Mucosa of stomach (tissue), 1 donor: ENCODE results near the gene AJAP1.

Experiments used
- H3K27me3 ChIP-seq: one replicate; pipeline ENCODE4 v1.7.0; 2013; ENCODE audit warnings: mild to moderate bottlenecking, low read length; ENCODE audit not compliant: control insufficient read depth, insufficient read depth
- H3K36me3 ChIP-seq: one replicate; pipeline ENCODE4 v1.7.0; 2013; ENCODE audit warnings: low read length; ENCODE audit not compliant: control insufficient read depth, insufficient read depth
- H3K4me1 ChIP-seq: one replicate; pipeline ENCODE4 v1.7.0; 2013; ENCODE audit warnings: mild to moderate bottlenecking, low read length; ENCODE audit not compliant: control insufficient read depth, insufficient read depth
- H3K4me3 ChIP-seq: one replicate; pipeline ENCODE4 v1.7.0; 2013; ENCODE audit warnings: low read length
- H3K9ac ChIP-seq: one replicate; pipeline ENCODE4 v1.7.0; 2013; ENCODE audit warnings: mild to moderate bottlenecking, low read length, moderate library complexity
- H3K9me3 ChIP-seq: one replicate; pipeline ENCODE4 v1.7.0; 2013; ENCODE audit warnings: mild to moderate bottlenecking, low read length, moderate library complexity; ENCODE audit not compliant: control insufficient read depth
- donor health status: Pancreatic carcinoma.

AJAP1 gene

DNA sequence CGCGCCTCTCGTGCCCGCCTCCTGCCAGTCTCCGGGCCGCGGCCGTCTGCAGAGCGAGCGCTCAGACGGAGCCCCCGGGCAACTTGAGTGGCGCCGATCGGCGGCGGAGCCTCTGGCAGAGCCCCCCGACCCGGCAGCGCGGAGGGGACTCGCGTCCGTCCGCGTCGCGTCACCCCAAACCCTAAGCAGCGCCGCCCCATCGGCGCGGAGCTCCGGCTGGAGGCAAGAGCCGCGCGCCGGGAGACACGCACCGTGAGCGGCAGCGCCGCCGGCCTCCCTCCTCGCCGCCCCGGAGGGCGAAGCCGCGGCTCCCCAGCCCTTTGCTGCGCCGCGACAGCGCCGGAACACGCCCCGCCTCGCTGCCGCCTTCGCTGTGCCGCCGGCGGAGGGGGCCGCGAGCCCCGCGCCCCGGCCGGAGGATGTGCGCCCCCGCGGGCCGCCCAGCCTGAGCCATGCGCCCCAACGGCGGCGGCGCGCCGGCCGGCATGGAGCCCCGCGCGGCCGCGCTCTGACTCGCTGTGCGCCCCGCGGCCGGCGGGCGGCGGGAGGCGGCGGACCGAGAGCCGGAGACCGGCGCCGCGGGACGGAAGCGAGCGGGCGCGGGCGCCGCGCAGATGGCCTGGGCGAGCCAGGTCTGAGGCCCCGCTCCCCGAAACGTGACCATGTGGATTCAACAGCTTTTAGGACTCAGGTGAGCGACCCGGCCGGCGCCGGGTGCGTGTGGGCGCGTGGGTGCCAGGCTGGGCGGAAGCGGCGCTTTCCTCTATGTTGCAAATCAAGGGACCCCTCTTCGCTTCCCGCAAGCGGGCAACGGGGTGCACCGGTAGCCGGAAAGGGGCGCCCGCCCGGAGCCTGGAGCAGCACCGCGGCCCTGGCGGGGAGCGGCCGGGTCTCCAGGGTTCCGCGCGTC lies 610 bp downstream of the AJAP1 start:
- Histone ChIP-seq H3K36me3 (no peaks in the 10 kb centered on the region), H3K4me1 (no peaks in the 10 kb centered on the region), H3K9me3 (no peaks in the 10 kb centered on the region), H3K9ac (no peak overlapping the region), H3K27me3 (peaks cover 57% of the 10 kb centered on the region), H3K4me3 (no peak overlapping the region)

DNA sequence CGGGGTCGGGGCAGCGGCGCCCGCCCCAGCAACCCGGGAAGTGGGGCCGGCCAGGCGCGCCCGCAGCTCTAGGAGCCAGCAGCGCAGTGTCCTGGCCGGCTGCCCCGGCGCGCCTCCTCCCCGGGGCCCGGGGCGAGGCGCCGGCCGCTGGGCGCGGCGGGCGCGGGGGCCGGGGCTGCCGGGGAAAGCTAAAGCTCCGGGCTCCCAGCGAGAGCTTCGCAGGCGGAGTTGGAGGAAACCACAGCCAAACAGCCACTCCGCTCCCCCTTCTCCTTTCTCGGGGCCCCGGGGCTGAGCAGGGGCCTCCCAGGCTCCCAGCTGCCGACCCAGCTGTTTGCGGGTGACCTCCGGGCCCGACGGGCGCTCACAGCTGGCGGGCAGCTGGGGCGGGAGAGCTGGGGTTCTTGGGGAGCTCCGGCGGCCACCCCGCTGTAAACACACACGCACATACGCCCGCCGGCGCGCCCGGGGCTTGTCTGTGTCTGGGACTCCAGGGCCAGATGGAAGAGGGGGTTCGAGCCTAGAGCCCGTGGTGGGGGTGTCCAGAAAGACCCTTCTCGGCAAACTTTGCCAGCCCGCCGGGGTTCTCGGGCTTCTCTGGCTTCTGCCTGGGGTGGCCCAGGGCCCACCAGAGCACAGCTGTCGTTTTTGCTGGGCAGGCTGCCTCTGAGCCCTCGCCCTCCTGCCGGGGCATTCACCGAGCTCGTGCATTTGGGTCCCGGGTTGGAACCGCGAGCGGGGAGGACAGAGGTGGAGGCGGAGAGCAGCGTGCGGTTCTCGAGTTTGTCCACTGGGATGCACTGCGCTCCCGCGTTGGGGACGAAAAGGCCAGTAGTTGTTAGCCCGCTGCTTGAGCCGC lies 1.5 kb downstream of the AJAP1 start:
- H3K36me3 ChIP-seq: no peaks in the 10 kb centered on the region
- peaks cover 54% of the 10 kb centered on the region for H3K27me3 ChIP-seq
- no peaks in the 10 kb centered on the region for H3K9me3 ChIP-seq
- no peak overlapping the region for H3K9ac ChIP-seq
- no peaks in the 10 kb centered on the region for H3K4me1 ChIP-seq
- H3K4me3 ChIP-seq: no peak overlapping the region

DNA sequence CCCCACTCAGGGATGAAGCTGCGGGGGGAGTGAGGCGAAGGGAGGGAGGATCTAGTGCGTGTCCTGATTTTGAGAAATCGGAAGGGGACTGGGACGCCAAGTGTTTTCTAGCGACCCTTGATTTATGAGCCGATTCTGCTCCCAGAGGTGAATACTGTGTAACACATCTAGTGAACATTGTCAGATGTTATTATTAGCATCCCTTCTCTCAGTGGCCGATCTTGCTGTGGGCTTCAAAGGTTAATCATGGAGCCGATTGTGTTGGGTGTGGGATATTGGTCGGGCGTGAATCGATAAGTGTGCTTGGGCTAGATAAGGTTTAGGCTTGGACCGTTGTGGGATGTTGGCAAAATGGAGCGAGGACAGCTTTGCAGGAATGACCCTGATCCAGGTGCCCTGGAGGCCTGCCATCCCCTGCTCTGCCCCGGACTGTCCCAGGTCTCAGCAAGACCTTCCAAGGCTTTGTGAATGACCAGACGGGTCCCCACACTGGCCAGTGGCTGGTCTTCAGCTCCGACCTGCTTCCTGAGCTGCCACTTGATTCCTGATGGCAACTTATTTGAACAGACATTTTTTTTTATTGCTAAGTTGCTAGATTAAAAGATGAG lies 2.2 kb downstream of the AJAP1 start:
- no peak overlapping the region for H3K4me3 ChIP-seq
- H3K4me1 ChIP-seq: no peaks in the 10 kb centered on the region
- H3K9ac ChIP-seq: no peak overlapping the region
- no peaks in the 10 kb centered on the region for H3K9me3 ChIP-seq
- H3K27me3 ChIP-seq: peaks cover 51% of the 10 kb centered on the region
- H3K36me3 ChIP-seq: no peaks in the 10 kb centered on the region

DNA sequence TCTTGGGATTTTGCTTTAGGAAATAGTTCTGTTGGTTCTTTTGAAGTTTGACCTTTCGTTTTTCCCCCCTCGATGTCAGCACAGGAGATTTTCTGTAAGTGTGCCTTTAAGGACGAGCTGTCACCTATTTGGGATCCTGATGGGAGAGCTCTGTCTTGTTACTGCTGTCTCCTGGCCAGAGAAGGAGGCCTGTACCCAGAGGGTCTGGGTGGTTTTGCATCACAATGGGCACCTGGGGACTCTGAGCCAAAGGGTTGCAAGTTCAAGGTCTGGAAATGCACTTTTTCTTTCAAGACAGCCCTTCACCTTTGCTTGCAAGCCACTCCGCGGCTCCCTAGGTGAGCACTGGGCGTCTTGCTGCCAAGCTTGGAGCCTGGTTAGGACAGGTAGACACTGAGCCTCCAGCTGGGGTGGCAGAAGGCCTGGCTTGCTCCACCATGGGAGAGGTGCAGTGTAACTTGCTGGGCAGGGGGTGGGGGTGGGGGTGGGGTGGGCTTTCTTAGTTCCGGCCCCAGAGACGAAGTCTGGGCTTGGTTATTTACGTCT lies 2.9 kb downstream of the AJAP1 start:
- Histone ChIP-seq H3K27me3 (peaks cover 51% of the 10 kb centered on the region), H3K4me1 (no peaks in the 10 kb centered on the region), H3K9ac (no peak overlapping the region), H3K9me3 (no peaks in the 10 kb centered on the region), H3K4me3 (no peak overlapping the region), H3K36me3 (no peaks in the 10 kb centered on the region)

DNA sequence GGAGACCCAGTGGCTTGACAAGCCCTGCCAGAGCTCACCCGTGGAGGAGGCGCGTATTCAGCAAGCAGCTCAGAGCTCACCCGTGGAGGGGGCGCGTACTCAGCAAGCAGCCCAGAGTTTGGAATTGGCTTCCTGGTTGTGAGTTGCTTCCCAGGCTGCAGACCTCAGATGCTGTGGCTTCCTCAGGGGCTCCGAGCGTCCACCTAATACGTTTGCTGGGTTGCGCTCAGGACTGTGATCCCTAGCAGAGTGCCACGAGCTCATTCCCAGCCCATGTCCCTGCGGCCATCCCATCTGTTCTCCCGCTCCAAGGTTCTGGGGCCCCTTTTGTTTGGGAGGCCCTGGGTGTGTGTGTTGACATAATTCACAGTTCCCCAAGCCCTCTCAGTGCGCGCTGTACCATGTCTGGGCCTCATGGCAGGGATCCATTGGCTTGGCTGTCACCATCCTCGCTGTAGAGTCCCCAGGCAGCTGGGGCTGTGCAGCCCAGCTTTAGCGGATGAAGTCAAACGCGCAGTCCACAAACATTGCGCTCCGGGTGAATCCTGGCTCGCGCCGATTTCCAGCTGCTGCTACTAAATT lies 3.6 kb downstream of the AJAP1 start:
- no peaks in the 10 kb centered on the region for H3K4me1 ChIP-seq
- no peaks in the 10 kb centered on the region for H3K9me3 ChIP-seq
- no peak overlapping the region for H3K9ac ChIP-seq
- H3K36me3 ChIP-seq: no peaks in the 10 kb centered on the region
- no peak overlapping the region for H3K4me3 ChIP-seq
- H3K27me3 ChIP-seq: peaks cover 47% of the 10 kb centered on the region

DNA sequence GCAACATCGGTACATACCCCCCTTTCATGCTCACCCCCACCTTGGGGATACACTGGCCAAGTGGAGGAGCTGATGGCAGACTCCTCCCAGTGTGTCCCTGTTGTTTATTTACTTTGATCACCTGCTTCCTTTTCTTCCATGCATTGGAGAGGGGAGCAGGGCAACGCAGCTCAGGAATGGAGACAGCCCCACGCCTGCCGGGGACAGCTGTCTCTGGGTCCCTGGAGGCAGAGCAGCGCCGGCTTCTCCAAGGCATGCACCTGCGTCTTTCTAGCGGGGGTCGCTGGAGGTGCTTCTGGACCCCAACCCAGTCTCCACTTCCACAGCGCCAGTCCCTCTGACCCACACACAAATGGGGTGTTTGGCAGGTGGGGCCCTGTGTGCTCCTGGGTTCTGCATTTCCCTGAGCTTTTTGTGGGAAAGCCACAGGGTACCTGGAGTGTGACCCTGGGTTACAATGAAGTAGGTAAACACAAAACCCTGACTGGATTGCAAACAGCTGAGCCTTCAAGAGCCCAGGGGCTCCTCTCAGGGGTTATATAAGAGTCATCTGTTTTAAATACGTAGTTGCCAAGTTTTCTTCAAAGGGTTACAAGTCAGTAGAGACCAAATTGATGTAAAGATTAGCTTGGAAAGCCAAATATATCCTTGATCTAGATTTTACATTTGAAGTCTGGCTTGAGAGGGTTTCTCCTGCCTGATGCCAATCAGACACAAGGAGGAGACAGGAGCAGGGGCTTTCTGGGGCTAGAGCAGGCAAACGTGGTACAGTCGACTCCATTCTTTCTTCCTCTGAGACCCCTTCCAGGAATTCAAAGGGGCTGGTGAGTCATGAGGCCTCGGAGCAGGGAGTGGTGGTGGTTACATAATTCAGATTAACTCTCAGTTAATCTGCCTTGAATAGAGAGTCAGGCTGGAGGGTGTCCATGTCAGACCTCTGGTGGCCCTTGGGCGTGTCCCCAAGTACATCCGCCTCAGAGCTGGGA lies 4.5 kb downstream of the AJAP1 start:
- H3K4me1 ChIP-seq: no peaks in the 10 kb centered on the region
- no peaks in the 10 kb centered on the region for H3K9me3 ChIP-seq
- H3K36me3 ChIP-seq: no peaks in the 10 kb centered on the region
- no peak overlapping the region for H3K9ac ChIP-seq
- peaks cover 38% of the 10 kb centered on the region for H3K27me3 ChIP-seq
- no peak overlapping the region for H3K4me3 ChIP-seq

DNA sequence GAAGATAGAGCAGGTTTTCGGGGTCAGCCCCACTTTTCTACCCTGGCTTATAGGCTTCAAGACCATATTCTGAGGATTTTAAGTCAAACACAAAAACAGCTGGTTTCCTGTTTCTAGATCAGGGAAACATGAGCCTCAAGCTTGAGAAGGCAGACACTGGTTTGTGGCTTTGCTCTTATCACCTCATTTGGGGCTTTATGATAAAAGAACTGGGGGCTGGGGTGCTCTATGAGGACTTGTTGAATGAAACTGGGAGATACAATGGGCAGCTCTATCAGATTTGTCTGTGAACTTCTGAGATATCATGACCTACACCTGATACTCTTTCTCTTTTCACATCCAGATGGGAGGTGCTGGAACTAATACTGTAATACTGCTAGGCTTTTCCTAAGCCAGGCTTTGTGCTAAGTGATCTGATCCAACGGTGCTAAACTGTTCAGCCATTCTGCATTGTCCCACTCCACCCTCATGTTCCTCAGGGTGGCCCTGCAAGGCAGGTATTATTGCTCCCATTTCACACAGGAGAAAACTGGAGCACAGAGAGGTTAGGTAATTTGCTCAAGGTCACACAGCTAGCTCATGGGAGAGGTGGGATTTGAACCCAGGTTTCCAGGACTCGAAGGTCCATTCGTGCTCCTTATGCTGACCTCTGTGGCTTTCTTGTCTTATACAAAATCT lies 6.6 kb downstream of the AJAP1 start:
- H3K9me3 ChIP-seq: no peaks in the 10 kb centered on the region
- no peak overlapping the region for H3K9ac ChIP-seq
- H3K4me1 ChIP-seq: no peaks in the 10 kb centered on the region
- H3K4me3 ChIP-seq: no peak overlapping the region
- H3K36me3 ChIP-seq: no peaks in the 10 kb centered on the region
- H3K27me3 ChIP-seq: peaks cover 28% of the 10 kb centered on the region

DNA sequence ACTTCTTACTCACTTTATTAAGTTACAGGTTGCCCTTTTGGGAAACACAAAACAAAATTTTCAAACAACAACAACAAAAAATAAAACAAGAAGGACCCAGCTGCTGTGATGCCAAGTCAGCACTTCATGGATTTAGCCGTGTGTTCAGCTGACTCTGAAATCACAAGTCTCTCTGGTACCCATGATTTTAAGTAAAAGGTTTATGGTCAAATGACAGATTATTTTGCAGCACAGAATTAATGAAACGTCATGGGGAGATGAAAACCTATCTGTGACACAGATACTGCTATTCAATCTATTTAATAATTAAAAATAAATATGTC lies 7.1 kb downstream of the AJAP1 start:
- no peaks in the 10 kb centered on the region for H3K4me1 ChIP-seq
- no peaks in the 10 kb centered on the region for H3K36me3 ChIP-seq
- no peak overlapping the region for H3K9ac ChIP-seq
- peaks cover 23% of the 10 kb centered on the region for H3K27me3 ChIP-seq
- H3K4me3 ChIP-seq: no peak overlapping the region
- no peaks in the 10 kb centered on the region for H3K9me3 ChIP-seq

DNA sequence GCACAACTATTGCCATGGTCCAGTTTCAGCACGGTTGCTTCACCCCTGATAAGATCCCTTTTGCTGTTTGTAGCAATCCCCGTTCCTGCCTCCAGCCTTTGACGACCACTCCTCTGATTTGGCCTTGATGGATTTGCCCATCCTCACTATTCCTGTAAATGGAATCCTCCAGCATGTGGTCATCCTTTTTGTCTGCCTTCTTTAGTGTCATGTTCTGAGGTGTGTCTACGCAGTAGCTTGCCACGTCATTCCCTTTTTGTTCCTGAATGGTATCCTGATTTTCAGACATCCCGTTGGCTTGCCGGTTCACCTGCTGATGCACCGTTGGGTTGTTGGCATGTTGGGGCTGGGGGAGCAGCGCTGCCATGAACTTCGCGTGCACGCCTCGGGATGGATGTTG lies 7.8 kb downstream of the AJAP1 start:
- Histone ChIP-seq H3K36me3 (no peaks in the 10 kb centered on the region), H3K4me3 (no peak overlapping the region), H3K9me3 (no peaks in the 10 kb centered on the region), H3K27me3 (peaks cover 17% of the 10 kb centered on the region), H3K9ac (no peak overlapping the region), H3K4me1 (no peaks in the 10 kb centered on the region)

DNA sequence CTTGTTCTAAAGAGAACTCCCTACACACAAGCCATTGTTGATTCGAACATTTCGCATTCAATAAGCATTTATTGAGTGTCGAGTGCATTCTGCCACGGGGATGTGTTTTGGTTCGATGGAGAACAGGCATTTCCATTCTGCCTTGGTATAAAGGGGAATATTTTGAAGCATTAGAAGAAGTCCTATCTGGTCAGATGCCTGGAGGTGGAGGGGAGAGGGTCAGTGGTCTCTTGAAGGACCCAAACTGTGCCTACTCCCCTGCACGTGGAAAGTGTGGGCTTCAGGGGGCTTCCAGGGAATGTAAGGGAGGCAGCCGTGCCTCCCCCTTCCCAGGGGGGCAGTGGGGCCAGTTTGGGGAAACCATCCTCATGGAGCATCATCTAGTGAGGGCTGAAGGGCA lies 8.3 kb downstream of the AJAP1 start:
- H3K27me3 ChIP-seq: peaks cover 15% of the 10 kb centered on the region

More for the DNA sequence above, 8.3 kb downstream of the AJAP1 start:
- Histone ChIP-seq H3K36me3 (no peaks in the 10 kb centered on the region), H3K9ac (no peak overlapping the region), H3K4me3 (no peak overlapping the region), H3K4me1 (no peaks in the 10 kb centered on the region), H3K9me3 (no peaks in the 10 kb centered on the region)
